ENCODE measurements around the gene UNC5A.

UNC5A gene

GRCh38 chr5:176863041-176863764, 52.8 kb downstream of the UNC5A start (continued):
- TF ChIP-seq TSHZ2 (CRISPR knock-in tag; IDR thresholded peaks at IDR 0.05): no peak

GRCh38 chr5:176863765-176864098, 53.4 kb downstream of the UNC5A start:
- ATAC-seq: no peak
- TF ChIP-seq TOX (CRISPR knock-in tag; IDR thresholded peaks at IDR 0.05; ENCODE audit: borderline replicate concordance): no peak
- TF ChIP-seq ISL1 (CRISPR knock-in tag; IDR thresholded peaks at IDR 0.05): no peak
- no peak for TF ChIP-seq BACH2 (CRISPR knock-in tag; IDR thresholded peaks at IDR 0.05; ENCODE audit: borderline replicate concordance)
- TF ChIP-seq TCF4 (CRISPR knock-in tag; IDR thresholded peaks at IDR 0.05; ENCODE audit: borderline replicate concordance): no peak
- no peak for TF ChIP-seq ZFP3 (CRISPR knock-in tag; IDR thresholded peaks at IDR 0.05)
- no peak for TF ChIP-seq TSHZ2 (CRISPR knock-in tag; IDR thresholded peaks at IDR 0.05)
- TF ChIP-seq ARNTL (CRISPR knock-in tag; IDR thresholded peaks at IDR 0.05; ENCODE audit: borderline replicate concordance, low read depth): no peak
- TF ChIP-seq CREB5 (CRISPR knock-in tag; IDR thresholded peaks at IDR 0.05; ENCODE audit: low read depth): no peak
- no peak for TF ChIP-seq POU6F1 (CRISPR knock-in tag; IDR thresholded peaks at IDR 0.05; ENCODE audit: borderline replicate concordance, low read depth)
- no peak for TF ChIP-seq ZNF70 (CRISPR knock-in tag; IDR thresholded peaks at IDR 0.05)
- no peak for TF ChIP-seq ZFP30 (CRISPR knock-in tag; IDR thresholded peaks at IDR 0.05)
- TF ChIP-seq ESRRG (CRISPR knock-in tag; IDR thresholded peaks at IDR 0.05): no peak
- TF ChIP-seq PATZ1 (CRISPR knock-in tag; IDR thresholded peaks at IDR 0.05; ENCODE audit: borderline replicate concordance): no peak

GRCh38 chr5:176864755-176865154, 54.4 kb downstream of the UNC5A start:
- TF ChIP-seq ESRRG (CRISPR knock-in tag; IDR thresholded peaks at IDR 0.05) (no peak), CREB5 (CRISPR knock-in tag; IDR thresholded peaks at IDR 0.05; ENCODE audit: low read depth) (no peak), CSDC2 (CRISPR knock-in tag; IDR thresholded peaks at IDR 0.05) (no peak), GLIS3 (CRISPR knock-in tag; IDR thresholded peaks at IDR 0.05) (no peak), PATZ1 (CRISPR knock-in tag; IDR thresholded peaks at IDR 0.05; ENCODE audit: borderline replicate concordance) (no peak), ARNTL (CRISPR knock-in tag; IDR thresholded peaks at IDR 0.05; ENCODE audit: borderline replicate concordance, low read depth) (no peak), RARB (CRISPR knock-in tag; IDR thresholded peaks at IDR 0.05) (no peak), ZFP30 (CRISPR knock-in tag; IDR thresholded peaks at IDR 0.05) (no peak)

More at GRCh38 chr5:176864755-176865154, 54.4 kb downstream of the UNC5A start:
- ATAC-seq: no peak

Data from SK-N-SH treated with all-trans-retinoic acid at 6 μM for 48 hours (cell line).